B cell (primary cell): Measurements from ENCODE around the gene IRF8. TPM values are rescaled to one million over a fixed set of nuclear protein-coding genes. Genes with fewer than 3 reads are reported as not detected.

Source experiments
- ATAC-seq: fragments of 200-7000 bp; cut with Tn5 transposase; one replicate; pipeline ENCODE4 v1.10.0; 2021; ENCODE audit warnings: low read depth, mild to moderate bottlenecking, moderate number of reproducible peaks, moderate library complexity
- CTCF ChIA-PET: fragments of 350-600 bp; sonication (Branson Sonifier 250); formaldehyde crosslinking; loops from one replicate; lab custom pipeline; 2021; ENCODE audit warnings: antibody characterized with exemption, inconsistent platforms; lab: Charles Lee
- POLR2A ChIA-PET: fragments of 350-600 bp; sonication (Branson Sonifier 250); formaldehyde crosslinking; loops from one replicate; lab custom pipeline; 2021; ENCODE audit warnings: antibody characterized with exemption; lab: Charles Lee
- DNase-seq: peaks from one replicate; pipeline ENCODE4 v3.0.0; 2013
- H2AFZ ChIP-seq: 2 replicates; pipeline ENCODE4 v1.6.1; 2012; ENCODE audit warnings: mild to moderate bottlenecking, low read depth, low read length; ENCODE audit not compliant: insufficient read depth, poor library complexity, severe bottlenecking
- H3K27ac ChIP-seq, 2 donors: 1 replicate in 1 of 2; 2 replicates in 1 of 2; pipeline ENCODE4 v1.5.1; 2012 to 2013; ENCODE audit warnings: low read length in 2 of 2, mild to moderate bottlenecking in 2 of 2, moderate library complexity in 1 of 2
- H3K27me3 ChIP-seq, 4 experiments: fragments of 200-600 bp in 1 of 4; sonication (generic) in 1 of 4; replicated peaks in 1 of 4; 1 replicate in 2 of 4; 2 replicates in 2 of 4; pipeline versions ENCODE4 v1.6.1 to v1.7.0; 2013 to 2016; ENCODE audit warnings: low read length in 3 of 4, mild to moderate bottlenecking in 2 of 4, mixed read lengths in 1 of 4, moderate library complexity in 1 of 4; ENCODE audit not compliant: insufficient read depth in 4 of 4, control insufficient read depth in 3 of 4; ENCODE audit errors: control extremely low read depth in 1 of 4
- H3K36me3 ChIP-seq, 2 experiments: replicated peaks in 1 of 2; 1 replicate in 1 of 2; 2 replicates in 1 of 2; pipeline versions ENCODE4 v1.6.1 to v1.7.1; 2013; ENCODE audit warnings: low read length in 1 of 2; ENCODE audit not compliant: insufficient read depth in 2 of 2, control insufficient read depth in 1 of 2; ENCODE audit errors: control extremely low read depth in 1 of 2, extremely low read depth in 1 of 2
- H3K4me1 ChIP-seq, 2 donors: fragments of 200-600 bp in 1 of 2; sonication (generic) in 1 of 2; 1 replicate in 1 of 2; 2 replicates in 1 of 2; pipeline versions ENCODE4 v1.5.1 to v1.6.1; 2013 to 2017; ENCODE audit warnings: low read length in 2 of 2; ENCODE audit not compliant: control insufficient read depth in 2 of 2, insufficient read depth in 2 of 2
- H3K4me2 ChIP-seq: replicated peaks from 2 replicates; pipeline ENCODE3; 2012; ENCODE audit warnings: mild to moderate bottlenecking, low read depth, low read length; ENCODE audit not compliant: poor library complexity, severe bottlenecking
- H3K4me3 ChIP-seq, 5 experiments: fragments of 200-600 bp in 1 of 5; sonication (generic) in 1 of 5; 1 replicate in 3 of 5; 2 replicates in 2 of 5; pipeline versions ENCODE4 v1.5.1 to v1.7.0; 2011 to 2016; ENCODE audit warnings: low read length in 4 of 5, mild to moderate bottlenecking in 4 of 5, low read depth in 2 of 5, control low read depth in 1 of 5, moderate library complexity in 1 of 5; ENCODE audit not compliant: insufficient read depth in 1 of 5; ENCODE audit errors: control extremely low read depth in 1 of 5, extremely low read depth in 1 of 5
- H3K79me2 ChIP-seq: fragments of 200-600 bp; sonication (generic); one replicate; pipeline ENCODE4 v1.6.0; 2016; ENCODE audit warnings: low read length; ENCODE audit not compliant: control insufficient read depth, insufficient read depth
- H3K9ac ChIP-seq: fragments of 200-600 bp; sonication (generic); 2 replicates; pipeline ENCODE4 v1.6.1; 2017; ENCODE audit warnings: mild to moderate bottlenecking, low read length, moderate library complexity
- H3K9me3 ChIP-seq, 3 donors: one replicate each; pipeline versions ENCODE4 v1.6.1 to v1.7.1; 2013; ENCODE audit warnings: low read length in 2 of 3; ENCODE audit not compliant: control insufficient read depth in 2 of 3, insufficient read depth in 1 of 3; ENCODE audit errors: control extremely low read depth in 1 of 3
- H4K20me1 ChIP-seq: 2 replicates; pipeline ENCODE4 v1.6.0; 2012; ENCODE audit warnings: mild to moderate bottlenecking, low read length; ENCODE audit not compliant: insufficient read depth, control insufficient read depth, poor library complexity, severe bottlenecking
- H3K27ac Mint-ChIP-seq: one replicate; pipeline ENCODE4 v1.8.0; 2021; ENCODE audit warnings: mixed read lengths
- H3K27me3 Mint-ChIP-seq: one replicate; pipeline ENCODE4 v1.8.0; 2021; ENCODE audit warnings: mixed read lengths
- H3K4me1 Mint-ChIP-seq: one replicate; pipeline ENCODE4 v1.8.0; 2021; ENCODE audit warnings: mixed read lengths
- H3K4me3 Mint-ChIP-seq: one replicate; pipeline ENCODE4 v1.8.0; 2021; ENCODE audit warnings: mixed read lengths
- H3K9me3 Mint-ChIP-seq: one replicate; pipeline ENCODE4 v1.8.0; 2022; ENCODE audit warnings: mixed read lengths; ENCODE audit not compliant: insufficient read depth
- EZH2 ChIP-seq: IDR thresholded peaks from 2 replicates; pipeline ENCODE4 v1.6.1; 2012; ENCODE audit warnings: borderline replicate concordance, low read depth, mild to moderate bottlenecking, moderate library complexity, low read length; ENCODE audit not compliant: insufficient read depth, poor library complexity, severe bottlenecking
- WGBS: methylation state at CpG from one replicate; pipeline ENCODE4 v1.1.5; 2013; ENCODE audit warnings: missing lambda C conversion rate; ENCODE audit not compliant: insufficient coverage; 5-methylcytosine and 5-hydroxymethylcytosine counted together
- intact Hi-C: fragments of 100-400 bp; cut with micrococcal nuclease; formaldehyde crosslinking; loops from one replicate; pipeline ENCODE4 v1.10.0; 2022
- polyA plus RNA-seq: library from polyadenylated mRNA; depleted of rRNA; stranded (reverse); fragments of >200 nt; gene quantifications from 2 replicates; pipeline ENCODE4 v1.2.3, GENCODE V29; 2012
- total RNA-seq, 2 donors: library from RNA; stranded (reverse); fragments of 120-200 nt in 1 of 2; gene quantifications; 1 replicate in 1 of 2; 2 replicates in 1 of 2; pipeline versions ENCODE4 v1.2.3 to v1.2.4, GENCODE V29; 2013 to 2022
- TF ChIP-seq, protein P1 (sequence below): fragments of 200-600 bp; IDR thresholded peaks from one replicate; pipeline ENCODE4 v1.8.0; 2022; ENCODE audit warnings: antibody characterized with exemption, mild to moderate bottlenecking

IRF8 gene
- total and polyA plus RNA-seq, 2 donors (not counting 1 experiment from before 2014, with no cell fraction given): 309 to 332 TPM

- H3K4me1 ChIP-seq: peaks cover 51 to 62% of the 10 kb centered on the region in 2 donors
- no peaks in the 10 kb centered on the region for H4K20me1 ChIP-seq
- Mint-ChIP-seq H3K27me3 (no peaks in the 10 kb centered on the region), H3K4me3 (peak overlapping the region; percentile 59), H3K4me1 (peaks cover 66% of the 10 kb centered on the region), H3K9me3 (peaks cover 2% of the 10 kb centered on the region), H3K27ac (peak overlapping the region; percentile 84)
- no peak for TF ChIP-seq EZH2
- TF ChIP-seq, protein P1, sequence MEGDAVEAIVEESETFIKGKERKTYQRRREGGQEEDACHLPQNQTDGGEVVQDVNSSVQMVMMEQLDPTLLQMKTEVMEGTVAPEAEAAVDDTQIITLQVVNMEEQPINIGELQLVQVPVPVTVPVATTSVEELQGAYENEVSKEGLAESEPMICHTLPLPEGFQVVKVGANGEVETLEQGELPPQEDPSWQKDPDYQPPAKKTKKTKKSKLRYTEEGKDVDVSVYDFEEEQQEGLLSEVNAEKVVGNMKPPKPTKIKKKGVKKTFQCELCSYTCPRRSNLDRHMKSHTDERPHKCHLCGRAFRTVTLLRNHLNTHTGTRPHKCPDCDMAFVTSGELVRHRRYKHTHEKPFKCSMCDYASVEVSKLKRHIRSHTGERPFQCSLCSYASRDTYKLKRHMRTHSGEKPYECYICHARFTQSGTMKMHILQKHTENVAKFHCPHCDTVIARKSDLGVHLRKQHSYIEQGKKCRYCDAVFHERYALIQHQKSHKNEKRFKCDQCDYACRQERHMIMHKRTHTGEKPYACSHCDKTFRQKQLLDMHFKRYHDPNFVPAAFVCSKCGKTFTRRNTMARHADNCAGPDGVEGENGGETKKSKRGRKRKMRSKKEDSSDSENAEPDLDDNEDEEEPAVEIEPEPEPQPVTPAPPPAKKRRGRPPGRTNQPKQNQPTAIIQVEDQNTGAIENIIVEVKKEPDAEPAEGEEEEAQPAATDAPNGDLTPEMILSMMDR: no peak
- H3K79me2 ChIP-seq: no peaks in the 10 kb centered on the region
- ATAC-seq (peak; percentile 86), DNase-seq (peak; percentile 71)
- H3K4me2 ChIP-seq: peak overlapping the region; percentile 65
- H3K36me3 ChIP-seq: no peaks in the 10 kb centered on the region
- peak overlapping the region; percentile 70 to 77 for H3K27ac ChIP-seq
- peak overlapping the region; percentile 44 for H2AFZ ChIP-seq
- H3K9me3 ChIP-seq: peaks cover 0 to 9% (median 0%) of the 10 kb centered on the region in 3 donors
- CTCF ChIA-PET: interaction anchor here (0.8 to 1.1 kb wide), 3 partner anchors 19 to 47 kb away, joined by 3 to 7 read pairs (median 4); no protein-coding TSS in a partner anchor
- no peak overlapping the region for H3K9ac ChIP-seq
- WGBS: 17% methylated on average over 7 of the region's 8 CpGs
- H3K4me3 ChIP-seq: peak overlapping the region in 1 of 5 experiments; percentile 33
- POLR2A ChIA-PET: interaction anchor here (0.6 to 0.7 kb wide), 4 partner anchors 12 to 35 kb away, joined by 3 to 8 read pairs (median 3); no protein-coding TSS in a partner anchor
- H3K27me3 ChIP-seq: no peaks in the 10 kb centered on the region
- intact Hi-C loops: loop anchor here (2.0 kb wide), 1 partner anchor 48 kb away; no protein-coding TSS in a partner anchor
Measured at GRCh38 chr16:85868495-85868894, 30.5 kb upstream of the IRF8 start.

- Mint-ChIP-seq H3K4me1 (peaks cover 73% of the 10 kb centered on the region), H3K4me3 (peak overlapping the region; percentile 59)
Measured at GRCh38 chr16:85869206-85869605, 29.8 kb upstream of the IRF8 start.

More at GRCh38 chr16:85869206-85869605, 29.8 kb upstream of the IRF8 start:
- H3K4me2 ChIP-seq: peak overlapping the region; percentile 65
- no peak overlapping the region for H2AFZ ChIP-seq
- POLR2A ChIA-PET: interaction anchor here (1.2 kb wide), 2 partner anchors 33 to 37 kb away, joined by 3 to 4 read pairs; no protein-coding TSS in a partner anchor
- H3K9me3 ChIP-seq: peaks cover 0 to 9% (median 0%) of the 10 kb centered on the region in 3 donors
- intact Hi-C loops: loop anchor here (2.0 kb wide), 1 partner anchor 48 kb away; no protein-coding TSS in a partner anchor
- no peak overlapping the region for H3K4me3 ChIP-seq
- no peaks in the 10 kb centered on the region for H3K27me3 ChIP-seq
- H3K27me3 Mint-ChIP-seq: no peaks in the 10 kb centered on the region
- H3K79me2 ChIP-seq: no peaks in the 10 kb centered on the region
- H3K4me1 ChIP-seq: peaks cover 53 to 66% of the 10 kb centered on the region in 2 donors
- peak overlapping the region; percentile 70 to 77 for H3K27ac ChIP-seq
- TF ChIP-seq EZH2: no peak
- TF ChIP-seq, protein P1: no peak
- no peaks in the 10 kb centered on the region for H3K36me3 ChIP-seq
- H3K27ac Mint-ChIP-seq: peak overlapping the region; percentile 84
- no peaks in the 10 kb centered on the region for H4K20me1 ChIP-seq
- no peak overlapping the region for H3K9ac ChIP-seq
- ATAC-seq: no peak
- no peak for DNase-seq
- CTCF ChIA-PET: interaction anchor here (1.4 kb wide), 1 partner anchor 20 kb away, joined by 5 read pairs; no protein-coding TSS in a partner anchor
- peaks cover 2% of the 10 kb centered on the region for H3K9me3 Mint-ChIP-seq
